ENCODE results near the gene MAPK1IP1L.

GRCh38 chr14:55088356-55088755, 36.9 kb downstream of the MAPK1IP1L start:
- TF ChIP-seq TAF1 (IDR thresholded peaks at IDR 0.05; ENCODE audit: borderline replicate concordance, low read depth, low read length) (no peak), POLR2A (IDR thresholded peaks at IDR 0.05; ENCODE audit: low read depth, low read length) (no peak)

Measured in GM12892 (cell line).